DND-41 (cell line): ENCODE results near the gene TNS3.

Source experiments
- ATAC-seq: fragments of 200-7000 bp; cut with Tn5 transposase; 3 replicates; pipeline ENCODE4 v1.9.1; 2021; ENCODE audit warnings: low read depth; ENCODE audit not compliant: insufficient read depth
- DNase-seq: peaks from one replicate; pipeline ENCODE4 v3.0.0-alpha.2; 2020
- H2AFZ ChIP-seq: 2 replicates; pipeline ENCODE4 v1.6.0; 2012; ENCODE audit warnings: low read depth, low read length
- H3K27ac ChIP-seq: 2 replicates; pipeline ENCODE4 v1.5.1; 2012; ENCODE audit warnings: low read length, inconsistent platforms
- H3K27me3 ChIP-seq: fragments of 200-600 bp; sonication (generic); 2 replicates; pipeline ENCODE4 v1.6.0; 2012; ENCODE audit warnings: low read length, mild to moderate bottlenecking, inconsistent platforms; ENCODE audit not compliant: insufficient read depth, poor library complexity
- H3K36me3 ChIP-seq: 2 replicates; pipeline ENCODE4 v1.5.1; 2012; ENCODE audit warnings: low read length, inconsistent platforms; ENCODE audit not compliant: insufficient read depth
- H3K4me1 ChIP-seq: 2 replicates; pipeline ENCODE4 v1.5.1; 2012; ENCODE audit warnings: mild to moderate bottlenecking, low read length; ENCODE audit not compliant: insufficient read depth
- H3K4me2 ChIP-seq: 2 replicates; pipeline ENCODE4 v1.6.0; 2012; ENCODE audit warnings: mild to moderate bottlenecking, moderate library complexity, low read length, inconsistent platforms; ENCODE audit not compliant: insufficient read depth
- H3K4me3 ChIP-seq, 2 experiments: fragments of 200-600 bp in 1 of 2; shearing (Covaris generic) in 1 of 2; 2 replicates each; pipeline ENCODE4 v1.5.1; 2012 to 2016; ENCODE audit warnings: inconsistent platforms in 2 of 2, low read length in 2 of 2, mild to moderate bottlenecking in 2 of 2, low read depth in 1 of 2, moderate library complexity in 1 of 2
- H3K79me2 ChIP-seq: 2 replicates; pipeline ENCODE4 v1.6.0; 2012; ENCODE audit warnings: low read length, inconsistent platforms; ENCODE audit not compliant: insufficient read depth
- H3K9ac ChIP-seq: 2 replicates; pipeline ENCODE4 v1.6.0; 2012; ENCODE audit warnings: low read depth, mild to moderate bottlenecking, inconsistent platforms, low read length, moderate library complexity
- H3K9me3 ChIP-seq: 2 replicates; pipeline ENCODE4 v1.5.1; 2012; ENCODE audit warnings: low read length, moderate library complexity, mild to moderate bottlenecking, inconsistent platforms; ENCODE audit not compliant: insufficient read depth, severe bottlenecking
- H4K20me1 ChIP-seq: 2 replicates; pipeline ENCODE4 v1.6.0; 2012; ENCODE audit warnings: low read length; ENCODE audit not compliant: insufficient read depth
- EZH2 ChIP-seq: IDR thresholded peaks from 3 replicates; pipeline ENCODE4 v1.6.1; 2012; ENCODE audit warnings: borderline replicate concordance, low read depth, mild to moderate bottlenecking, moderate library complexity, low read length, inconsistent platforms; ENCODE audit not compliant: severe bottlenecking
- TF ChIP-seq, protein P1 (sequence below): IDR thresholded peaks from 2 replicates; pipeline ENCODE4 v1.5.1; 2012; ENCODE audit warnings: borderline replicate concordance, low read length, moderate library complexity, mild to moderate bottlenecking; ENCODE audit not compliant: poor library complexity, severe bottlenecking; ENCODE audit errors: extremely low read depth

Gene TNS3

GRCh38 chr7:47308808-47309207 is 273.1 kb downstream of the TNS3 start:
- ATAC-seq, result no peak
- H3K4me3 ChIP-seq, result no peak overlapping the region
- H3K27ac ChIP-seq, result no peak overlapping the region
- H3K9ac ChIP-seq, result no peak overlapping the region
- H4K20me1 ChIP-seq, result no peaks in the 10 kb centered on the region
- TF ChIP-seq, protein P1, sequence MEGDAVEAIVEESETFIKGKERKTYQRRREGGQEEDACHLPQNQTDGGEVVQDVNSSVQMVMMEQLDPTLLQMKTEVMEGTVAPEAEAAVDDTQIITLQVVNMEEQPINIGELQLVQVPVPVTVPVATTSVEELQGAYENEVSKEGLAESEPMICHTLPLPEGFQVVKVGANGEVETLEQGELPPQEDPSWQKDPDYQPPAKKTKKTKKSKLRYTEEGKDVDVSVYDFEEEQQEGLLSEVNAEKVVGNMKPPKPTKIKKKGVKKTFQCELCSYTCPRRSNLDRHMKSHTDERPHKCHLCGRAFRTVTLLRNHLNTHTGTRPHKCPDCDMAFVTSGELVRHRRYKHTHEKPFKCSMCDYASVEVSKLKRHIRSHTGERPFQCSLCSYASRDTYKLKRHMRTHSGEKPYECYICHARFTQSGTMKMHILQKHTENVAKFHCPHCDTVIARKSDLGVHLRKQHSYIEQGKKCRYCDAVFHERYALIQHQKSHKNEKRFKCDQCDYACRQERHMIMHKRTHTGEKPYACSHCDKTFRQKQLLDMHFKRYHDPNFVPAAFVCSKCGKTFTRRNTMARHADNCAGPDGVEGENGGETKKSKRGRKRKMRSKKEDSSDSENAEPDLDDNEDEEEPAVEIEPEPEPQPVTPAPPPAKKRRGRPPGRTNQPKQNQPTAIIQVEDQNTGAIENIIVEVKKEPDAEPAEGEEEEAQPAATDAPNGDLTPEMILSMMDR, result no peak
- no peak for TF ChIP-seq EZH2
- no peaks in the 10 kb centered on the region for H3K36me3 ChIP-seq
- H3K79me2 ChIP-seq, result no peaks in the 10 kb centered on the region
- H3K4me2 ChIP-seq, result no peak overlapping the region
- no peaks in the 10 kb centered on the region for H3K9me3 ChIP-seq
- no peaks in the 10 kb centered on the region for H3K27me3 ChIP-seq
- DNase-seq, result no peak
- no peaks in the 10 kb centered on the region for H3K4me1 ChIP-seq
- no peak overlapping the region for H2AFZ ChIP-seq

DNA sequence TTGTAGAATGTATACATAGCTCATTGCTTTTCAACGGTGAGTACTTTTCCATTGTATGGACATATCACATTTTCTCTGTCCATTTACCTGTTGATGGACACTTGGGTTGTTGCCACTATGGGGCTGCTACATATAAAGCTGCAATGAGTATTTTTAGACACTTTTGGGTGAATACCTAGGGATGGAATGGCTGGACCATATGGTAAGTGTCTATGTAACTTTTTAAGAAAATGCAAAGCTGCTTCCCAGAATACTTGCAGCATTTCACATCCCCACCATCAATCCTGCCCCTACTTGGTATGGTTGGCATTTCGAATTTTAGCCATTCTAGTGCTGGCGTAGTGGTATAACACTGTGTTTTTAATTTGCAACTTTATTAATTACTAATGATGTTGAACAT is 274.6 kb downstream of the TNS3 start:
- no peaks in the 10 kb centered on the region for H3K79me2 ChIP-seq
- no peak overlapping the region for H3K27ac ChIP-seq
- DNase-seq (no peak), ATAC-seq (no peak)
- no peaks in the 10 kb centered on the region for H3K9me3 ChIP-seq
- no peak overlapping the region for H3K4me3 ChIP-seq
- no peaks in the 10 kb centered on the region for H3K27me3 ChIP-seq
- no peak for TF ChIP-seq EZH2
- TF ChIP-seq, protein P1, result no peak
- H3K4me1 ChIP-seq, result no peaks in the 10 kb centered on the region
- H3K36me3 ChIP-seq, result no peaks in the 10 kb centered on the region
- H3K4me2 ChIP-seq, result no peak overlapping the region
- no peak overlapping the region for H2AFZ ChIP-seq
- H4K20me1 ChIP-seq, result no peaks in the 10 kb centered on the region
- no peak overlapping the region for H3K9ac ChIP-seq

GRCh38 chr7:47304727-47305719 is 276.9 kb downstream of the TNS3 start:
- Histone ChIP-seq H3K4me1 (no peaks in the 10 kb centered on the region), H3K79me2 (no peaks in the 10 kb centered on the region), H3K9me3 (no peaks in the 10 kb centered on the region), H3K4me3 (no peak overlapping the region), H3K27me3 (no peaks in the 10 kb centered on the region), H2AFZ (no peak overlapping the region), H3K9ac (no peak overlapping the region), H3K4me2 (no peak overlapping the region), H4K20me1 (no peaks in the 10 kb centered on the region), H3K27ac (no peak overlapping the region), H3K36me3 (no peaks in the 10 kb centered on the region)
- ATAC-seq, result no peak
- DNase-seq, result no peak
- TF ChIP-seq, protein P1, result no peak
- no peak for TF ChIP-seq EZH2
